GM12878 (cell line): ENCODE results near the gene APOC1.
"Not testable (repeated sequence)": the region's sequence is repeated elsewhere in the genome, so short reads cannot be mapped to it uniquely, and the experiment has no call there.

Experiments used
- CTCF ChIP-seq, 3 experiments: IDR thresholded peaks in 2 of 3; conservative IDR thresholded peaks in 1 of 3; 2 replicates each; pipeline ENCODE4 v1.5.1; 2011; ENCODE audit warnings: low read depth in 3 of 3, low read length in 3 of 3, mild to moderate bottlenecking in 3 of 3, control low read depth in 2 of 3, moderate library complexity in 2 of 3, inconsistent platforms in 1 of 3, mixed read lengths in 1 of 3; ENCODE audit not compliant: control insufficient read depth in 2 of 3, insufficient read depth in 1 of 3; ENCODE audit errors: extremely low read depth in 1 of 3
- EGR1 ChIP-seq, 2 experiments: IDR thresholded peaks; 1 replicate in 1 of 2; 2 replicates in 1 of 2; pipeline ENCODE4 v1.6.1; 2011 to 2012; ENCODE audit warnings: low read depth in 2 of 2, low read length in 2 of 2, borderline replicate concordance in 1 of 2, mild to moderate bottlenecking in 1 of 2, moderate library complexity in 1 of 2
- FOXM1 ChIP-seq: IDR thresholded peaks from 2 replicates; pipeline ENCODE4 v1.6.1; 2012; ENCODE audit warnings: low read depth, mild to moderate bottlenecking, inconsistent platforms, low read length, moderate library complexity
- JUND ChIP-seq: IDR thresholded peaks from 2 replicates; pipeline ENCODE4 v1.6.1; 2012; ENCODE audit warnings: low read depth, mild to moderate bottlenecking, low read length, improper control_type of control experiment, moderate library complexity
- MYC ChIP-seq: IDR thresholded peaks from 2 replicates; pipeline ENCODE4 v1.6.1; 2011; ENCODE audit warnings: mild to moderate bottlenecking, low read length, moderate library complexity, inconsistent platforms; ENCODE audit not compliant: insufficient read depth, insufficient replicate concordance, insufficient read length, severe bottlenecking

- TF ChIP-seq FOXM1; CTCF (IDR thresholded peaks at IDR 0.05 in 2 of 3, conservative IDR thresholded peaks at IDR 0.05 in 1 of 3; ENCODE audit: control insufficient read depth in 2 of 3, extremely low read depth in 1 of 3, insufficient read depth in 1 of 3, low read depth in 3 of 3, low read length in 3 of 3); MYC; JUND; EGR1 (IDR thresholded peaks at IDR 0.05; ENCODE audit: borderline replicate concordance in 1 of 2, low read depth in 2 of 2, low read length in 2 of 2): not testable (repeated sequence)
These were observed at the start of gene APOC1 for GRCh38 chr19:44914433-44915206.
